ENCODE results near the gene MCTP1.

DNA sequence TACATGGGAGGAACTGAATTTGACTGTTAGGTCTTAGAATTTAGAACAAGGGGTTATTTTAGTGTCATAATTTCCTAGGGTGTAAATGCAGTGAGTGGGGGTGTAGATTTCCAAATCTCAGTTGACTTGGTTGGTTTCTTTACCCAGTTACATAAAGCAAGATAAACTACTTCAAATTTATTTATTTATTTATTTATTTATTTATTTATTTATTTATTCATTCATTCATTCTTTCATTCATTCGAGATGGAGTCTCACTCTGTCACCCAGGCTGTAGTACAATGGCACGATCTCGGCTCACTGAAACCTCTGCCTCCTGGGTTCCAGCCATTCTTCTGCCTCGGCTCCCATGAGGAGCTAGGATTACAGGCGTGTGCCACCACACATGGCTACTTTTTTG, 466.0 kb downstream of the MCTP1 start:
- TF ChIP-seq CTCF (IDR thresholded peaks at IDR 0.05) (no peak), ZFX (IDR thresholded peaks at IDR 0.05; ENCODE audit: borderline replicate concordance) (no peak)
